Gastroesophageal sphincter (tissue), 4 donors: ENCODE results near the gene CNKSR3. TPM values are rescaled to one million over a fixed set of nuclear protein-coding genes. Genes with fewer than 3 reads are reported as not detected.

Experiments
- ATAC-seq: fragments of 150-250 bp; one replicate; pipeline ENCODE4 v1.9.1; 2016; ENCODE audit warnings: mild to moderate bottlenecking, moderate library complexity
- H3K27ac ChIP-seq, 4 donors: fragments of 200-600 bp; sonication (generic) in 3 of 4; 1 replicate in 3 of 4; 2 replicates in 1 of 4; pipeline ENCODE4 v1.5.1; 2016 to 2019
- H3K27me3 ChIP-seq: fragments of 200-600 bp; sonication (generic); one replicate; pipeline ENCODE4 v1.5.1; 2019
- H3K36me3 ChIP-seq, 2 donors: fragments of 200-600 bp; sonication (generic); one replicate each; pipeline ENCODE4 v1.5.1; 2019; ENCODE audit warnings: control low read depth in 1 of 2
- H3K4me1 ChIP-seq, 3 donors: fragments of 200-600 bp; sonication (generic); 1 replicate in 2 of 3; 2 replicates in 1 of 3; pipeline ENCODE4 v1.5.1; 2016 to 2019; ENCODE audit warnings: control low read depth in 2 of 3
- H3K4me3 ChIP-seq, 2 donors: fragments of 200-600 bp; sonication (generic); one replicate each; pipeline ENCODE4 v1.5.1; 2019; ENCODE audit warnings: mild to moderate bottlenecking in 1 of 2, moderate library complexity in 1 of 2
- H3K9me3 ChIP-seq, 3 donors: fragments of 200-600 bp; sonication (generic); one replicate each; pipeline ENCODE4 v1.5.1; 2017 to 2019; ENCODE audit warnings: control low read depth in 2 of 3
- EP300 ChIP-seq: sonication (generic); formaldehyde crosslinking; IDR thresholded peaks from one replicate; pipeline ENCODE4 v1.6.1; 2017; ENCODE audit warnings: antibody characterized with exemption, mild to moderate bottlenecking
- POLR2A ChIP-seq, 2 donors: fragments of 450-650 bp; IDR thresholded peaks; one replicate each; pipeline ENCODE4 v1.6.1; 2017; ENCODE audit warnings: antibody characterized with exemption in 2 of 2, mild to moderate bottlenecking in 2 of 2, moderate library complexity in 1 of 2
- POLR2AphosphoS5 ChIP-seq: sonication (generic); formaldehyde crosslinking; IDR thresholded peaks from one replicate; pipeline ENCODE4 v1.6.1; 2017; ENCODE audit warnings: antibody characterized with exemption
- WGBS, 2 donors: methylation state at CpG; one replicate each; pipeline ENCODE4 v1.1.5; 2018; ENCODE audit warnings: low coverage in 1 of 2; 5-methylcytosine and 5-hydroxymethylcytosine counted together
- total RNA-seq, 4 donors: library from RNA; depleted of rRNA; stranded (reverse); fragments of >200 nt; gene quantifications; one replicate each; pipeline ENCODE4 v1.1.0, GENCODE V29; 2016
- TF ChIP-seq, protein P1 (sequence below), 4 experiments: fragments of 200-600 bp in 2 of 4; fragments of 450-650 bp in 2 of 4; sonication (generic) in 1 of 4; IDR thresholded peaks; one replicate each; pipeline ENCODE4 v1.5.1; 2017 to 2019; ENCODE audit warnings: antibody characterized with exemption in 4 of 4, mild to moderate bottlenecking in 2 of 4, moderate library complexity in 2 of 4

Gene CNKSR3
- total RNA-seq, 4 donors from 2014 or later: 12.9 to 28.9 (median 16.0) TPM

DNA sequence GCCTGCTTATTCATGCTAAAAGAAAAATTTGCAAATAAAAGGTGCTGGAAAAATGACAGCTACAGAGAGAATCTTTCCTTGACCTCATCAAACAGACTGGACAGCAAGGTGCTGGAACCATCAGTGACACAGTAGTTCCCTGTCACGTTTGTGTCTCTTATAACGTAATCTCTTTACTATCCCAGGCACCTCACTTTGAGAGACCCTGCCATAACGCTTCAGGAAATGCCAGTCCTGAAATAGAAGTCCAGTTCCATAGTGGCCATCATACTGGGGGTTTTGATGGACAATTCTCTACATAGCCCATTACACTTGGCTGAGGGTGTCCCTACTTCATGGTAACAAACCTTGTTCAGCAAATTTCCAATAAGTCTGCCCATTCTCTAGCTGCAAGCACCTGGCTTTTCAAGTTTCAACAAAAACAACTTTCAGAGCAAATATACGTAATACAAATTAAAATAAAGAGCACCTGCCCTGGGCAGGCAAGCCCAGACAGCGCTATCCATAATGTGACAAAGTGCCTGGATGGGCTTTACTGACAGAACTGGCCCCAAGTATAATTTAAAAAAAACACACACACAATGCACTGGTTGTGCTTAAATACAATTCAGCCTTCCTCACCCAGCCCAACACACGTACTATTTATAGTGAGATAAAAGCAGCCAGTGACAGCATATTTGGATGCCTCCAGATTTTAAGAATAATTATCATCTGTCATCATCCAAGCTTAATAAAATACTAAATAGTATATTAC lies 38.7 kb downstream of the CNKSR3 start:
- H3K27me3 ChIP-seq: no peaks in the 10 kb centered on the region
- WGBS, 2 donors: 51 to 62% methylated on average over 4 to 6 of the region's 6 CpGs
- peak overlapping the region in 2 of 4 donors; percentile 66 to 70 for H3K27ac ChIP-seq
- H3K9me3 ChIP-seq: no peaks in the 10 kb centered on the region
- no peak for ATAC-seq
- no peak overlapping the region for H3K4me3 ChIP-seq
- peaks cover 0 to 23% (median 0%) of the 10 kb centered on the region in 3 donors for H3K4me1 ChIP-seq
- TF ChIP-seq, protein P1, sequence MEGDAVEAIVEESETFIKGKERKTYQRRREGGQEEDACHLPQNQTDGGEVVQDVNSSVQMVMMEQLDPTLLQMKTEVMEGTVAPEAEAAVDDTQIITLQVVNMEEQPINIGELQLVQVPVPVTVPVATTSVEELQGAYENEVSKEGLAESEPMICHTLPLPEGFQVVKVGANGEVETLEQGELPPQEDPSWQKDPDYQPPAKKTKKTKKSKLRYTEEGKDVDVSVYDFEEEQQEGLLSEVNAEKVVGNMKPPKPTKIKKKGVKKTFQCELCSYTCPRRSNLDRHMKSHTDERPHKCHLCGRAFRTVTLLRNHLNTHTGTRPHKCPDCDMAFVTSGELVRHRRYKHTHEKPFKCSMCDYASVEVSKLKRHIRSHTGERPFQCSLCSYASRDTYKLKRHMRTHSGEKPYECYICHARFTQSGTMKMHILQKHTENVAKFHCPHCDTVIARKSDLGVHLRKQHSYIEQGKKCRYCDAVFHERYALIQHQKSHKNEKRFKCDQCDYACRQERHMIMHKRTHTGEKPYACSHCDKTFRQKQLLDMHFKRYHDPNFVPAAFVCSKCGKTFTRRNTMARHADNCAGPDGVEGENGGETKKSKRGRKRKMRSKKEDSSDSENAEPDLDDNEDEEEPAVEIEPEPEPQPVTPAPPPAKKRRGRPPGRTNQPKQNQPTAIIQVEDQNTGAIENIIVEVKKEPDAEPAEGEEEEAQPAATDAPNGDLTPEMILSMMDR (IDR thresholded peaks at IDR 0.05): no peak
- no peak for TF ChIP-seq POLR2AphosphoS5
- TF ChIP-seq POLR2A (IDR thresholded peaks at IDR 0.05): no peak
- no peak for TF ChIP-seq EP300
- H3K36me3 ChIP-seq: no peaks in the 10 kb centered on the region

DNA sequence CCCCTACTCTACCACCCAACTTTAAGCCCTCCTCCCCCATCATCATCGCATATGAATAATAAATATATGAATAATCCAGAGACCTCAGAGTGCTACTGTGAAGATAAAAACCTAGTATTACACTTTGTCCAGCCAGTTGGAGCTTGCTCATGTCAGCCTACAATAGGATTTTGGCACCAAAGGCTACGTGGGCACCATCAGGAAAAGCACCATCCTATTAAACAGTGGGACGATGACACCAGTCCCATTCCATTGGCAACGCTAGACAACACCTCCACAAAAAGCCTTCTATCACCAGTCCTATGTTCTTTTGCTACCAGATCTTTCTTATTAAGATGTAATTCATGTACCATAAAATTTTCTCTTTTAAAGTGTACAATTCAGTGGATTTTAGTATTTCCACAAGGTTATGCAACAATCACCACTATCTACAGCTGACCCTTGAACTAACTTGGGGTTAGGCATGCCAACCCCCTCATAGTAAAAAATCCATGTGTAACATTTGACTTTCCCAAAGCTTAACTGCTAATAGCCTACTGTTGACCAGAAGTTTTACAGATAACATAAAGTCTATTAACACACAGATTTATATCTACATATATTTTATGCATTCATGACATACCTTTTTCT lies 41.1 kb downstream of the CNKSR3 start:
- Histone ChIP-seq H3K4me1 (peaks cover 0 to 13% (median 0%) of the 10 kb centered on the region in 3 donors), H3K36me3 (no peaks in the 10 kb centered on the region), H3K27me3 (no peaks in the 10 kb centered on the region), H3K27ac (no peak overlapping the region), H3K4me3 (no peak overlapping the region), H3K9me3 (no peaks in the 10 kb centered on the region)
- no peak for ATAC-seq
- TF ChIP-seq POLR2A (IDR thresholded peaks at IDR 0.05): no peak
- TF ChIP-seq EP300: no peak
- TF ChIP-seq, protein P1 (IDR thresholded peaks at IDR 0.05): no peak
- no peak for TF ChIP-seq POLR2AphosphoS5
- 95% methylated on average over 4 of the region's 4 CpGs; no CpG with 5 or more reads in 1 of the 2 donors for WGBS, 2 donors

DNA sequence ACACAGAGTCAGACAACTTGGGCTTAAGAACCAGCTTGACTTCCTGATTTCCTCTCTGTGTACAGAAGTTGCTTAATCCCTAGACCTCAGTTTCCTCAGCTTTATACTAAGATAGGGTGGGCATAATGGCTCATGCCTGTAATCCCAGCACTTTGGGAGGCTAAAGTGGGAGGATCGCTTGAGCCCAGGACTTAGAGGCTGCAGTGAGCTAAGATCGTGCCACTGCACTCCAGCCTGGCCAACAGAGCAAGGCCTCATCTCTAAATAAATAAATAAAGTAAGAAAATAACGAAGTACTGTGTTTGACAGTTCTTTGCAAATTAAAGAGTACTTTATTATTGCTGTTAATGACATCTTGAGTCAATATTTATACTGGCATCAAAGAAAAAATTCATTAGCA lies 41.7 kb downstream of the CNKSR3 start:
- Histone ChIP-seq H3K27ac (no peak overlapping the region), H3K9me3 (no peaks in the 10 kb centered on the region), H3K36me3 (no peaks in the 10 kb centered on the region), H3K4me3 (no peak overlapping the region), H3K27me3 (no peaks in the 10 kb centered on the region), H3K4me1 (peaks cover 0 to 18% (median 0%) of the 10 kb centered on the region in 3 donors)
- no peak for ATAC-seq
- TF ChIP-seq, protein P1 (IDR thresholded peaks at IDR 0.05): no peak
- TF ChIP-seq POLR2A (IDR thresholded peaks at IDR 0.05) (no peak), POLR2AphosphoS5 (no peak), EP300 (no peak)
- 63 to 96% methylated on average over 1 to 3 of the region's 3 CpGs for WGBS, 2 donors

DNA sequence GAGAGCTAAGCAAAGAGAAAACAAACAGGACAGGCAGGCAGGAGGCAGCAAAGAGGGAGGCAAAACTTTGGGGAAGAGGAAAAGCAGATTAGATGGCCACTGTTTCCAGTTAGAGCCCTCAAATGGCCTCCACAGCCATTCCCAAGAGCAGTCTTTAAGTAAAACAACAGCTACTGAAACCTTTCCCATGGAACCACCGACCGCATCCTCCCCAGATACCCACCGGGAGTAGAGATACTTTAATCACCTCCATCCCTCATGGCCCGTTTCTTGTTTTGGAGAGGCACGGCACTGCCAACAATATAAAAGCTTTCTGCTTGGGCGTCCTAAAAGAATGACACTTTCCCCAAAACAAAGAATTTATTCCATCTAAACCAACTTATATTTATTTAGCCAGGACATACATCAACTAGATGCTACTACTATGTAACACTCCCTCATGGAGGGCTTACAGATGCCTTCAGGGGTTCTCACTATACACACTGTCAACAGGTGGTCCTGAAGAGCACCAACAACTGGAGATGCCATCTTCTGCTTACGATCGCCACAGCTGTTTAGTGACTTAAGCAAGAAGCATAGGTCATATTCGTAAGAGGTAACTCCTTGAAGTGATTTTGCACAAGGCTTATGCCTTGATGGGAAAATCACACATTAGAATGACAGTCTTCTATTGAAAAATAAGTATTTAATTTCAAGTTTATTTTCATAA lies 43.4 kb downstream of the CNKSR3 start:
- Histone ChIP-seq H3K4me1 (peaks cover 0 to 19% (median 0%) of the 10 kb centered on the region in 3 donors), H3K27me3 (no peaks in the 10 kb centered on the region), H3K36me3 (no peaks in the 10 kb centered on the region), H3K9me3 (no peaks in the 10 kb centered on the region), H3K4me3 (no peak overlapping the region), H3K27ac (no peak overlapping the region)
- no peak for ATAC-seq
- TF ChIP-seq POLR2AphosphoS5: no peak
- TF ChIP-seq EP300: no peak
- TF ChIP-seq, protein P1 (IDR thresholded peaks at IDR 0.05): no peak
- no peak for TF ChIP-seq POLR2A (IDR thresholded peaks at IDR 0.05)
- WGBS, 2 donors: 96 to 97% methylated on average over 5 to 8 of the region's 9 CpGs
